GM13977 (cell line): Measurements from ENCODE around the gene SDCCAG8.
A peak's percentile ranks its signal among the peaks of the same experiment; 100 is the strongest.

Experiments used
- DNase-seq: peaks from one replicate; pipeline ENCODE4 v3.0.0; 2012; ENCODE audit warnings: low spot score
- CTCF ChIP-seq: IDR thresholded peaks from 2 replicates; pipeline ENCODE4 v1.5.1; 2012; ENCODE audit warnings: mild to moderate bottlenecking, control low read depth; ENCODE audit not compliant: insufficient read depth; ENCODE audit errors: extremely low read depth, missing control alignments
- in situ Hi-C: fragments of 300-500 bp; cut with MboI; formaldehyde crosslinking; loops from one replicate; pipeline ENCODE4 v1.12.0; 2022; ENCODE audit warnings: low sequenced_read_pairs, low pct_unique_long_range_greater_than_20kb, mixed read lengths, inconsistent platforms; ENCODE audit not compliant: unreplicated experiment

Gene SDCCAG8

GRCh38 chr1:243496187-243496646 is 240.4 kb downstream of the SDCCAG8 start:
- no peak for TF ChIP-seq CTCF
- in situ Hi-C loops = no loop called here
- DNase-seq = peak; percentile 37

GRCh38 chr1:243496806-243497205 is 241.0 kb downstream of the SDCCAG8 start:
- DNase-seq = peak; percentile 19
- TF ChIP-seq CTCF = no peak
- in situ Hi-C loops = no loop called here

- no peak for DNase-seq
- no peak for TF ChIP-seq CTCF
- in situ Hi-C loops = no loop called here
These were observed 242.3 kb downstream of the SDCCAG8 start for GRCh38 chr1:243497939-243498681.

GRCh38 chr1:243499248-243499647 is 243.4 kb downstream of the SDCCAG8 start:
- no peak for DNase-seq
- TF ChIP-seq CTCF = no peak
- in situ Hi-C loops = no loop called here

- TF ChIP-seq CTCF = no peak
- in situ Hi-C loops = no loop called here
- no peak for DNase-seq
These were observed 243.9 kb downstream of the SDCCAG8 start for GRCh38 chr1:243499711-243500110.

- no peak for DNase-seq
- TF ChIP-seq CTCF = no peak
- in situ Hi-C loops = no loop called here
These were observed 244.7 kb downstream of the SDCCAG8 start for GRCh38 chr1:243500512-243500911.

GRCh38 chr1:243501002-243501401 is 245.2 kb downstream of the SDCCAG8 start:
- no peak for DNase-seq
- TF ChIP-seq CTCF = no peak
- in situ Hi-C loops = no loop called here
